ENCODE measurements around the gene OSBPL3. TPM values are rescaled to one million over a fixed set of nuclear protein-coding genes. Genes with fewer than 3 reads are reported as not detected.

The OSBPL3 gene
- total RNA-seq, 1 donor from 2014 or later, result 8.0 TPM

- no peak for DNase-seq (ENCODE audit: low spot score)
- Mint-ChIP-seq H3K36me3 (peaks cover 5% of the 10 kb centered on the region), H3K27me3 (ENCODE audit: insufficient read depth, low read depth) (peaks cover 4% of the 10 kb centered on the region), H3K27ac (no peak overlapping the region), H3K9me3 (peaks cover 16% of the 10 kb centered on the region), H3K4me3 (no peak overlapping the region), H3K4me1 (peaks cover 11% of the 10 kb centered on the region)
- Histone ChIP-seq H4K20me1 (ENCODE audit: low read depth) (no peaks in the 10 kb centered on the region), H3K9ac (no peak overlapping the region), H3K9me3 (ENCODE audit: low read depth) (no peaks in the 10 kb centered on the region), H3K4me2 (no peak overlapping the region), H3K79me2 (ENCODE audit: low read depth) (no peaks in the 10 kb centered on the region), H3K4me3 (no peak overlapping the region), H3K27me3 (no peaks in the 10 kb centered on the region), H3K36me3 (no peaks in the 10 kb centered on the region), H3F3A (ENCODE audit: low read depth) (peaks cover 12% of the 10 kb centered on the region), H2AFZ (replicated peaks) (no peak overlapping the region), H3K4me1 (peaks cover 11% of the 10 kb centered on the region), H3K27ac (no peak overlapping the region)
- TF ChIP-seq EZH2 (IDR thresholded peaks at IDR 0.05) (no peak), EZH2phosphoT487 (IDR thresholded peaks at IDR 0.05) (no peak)
- TF ChIP-seq, protein P1, sequence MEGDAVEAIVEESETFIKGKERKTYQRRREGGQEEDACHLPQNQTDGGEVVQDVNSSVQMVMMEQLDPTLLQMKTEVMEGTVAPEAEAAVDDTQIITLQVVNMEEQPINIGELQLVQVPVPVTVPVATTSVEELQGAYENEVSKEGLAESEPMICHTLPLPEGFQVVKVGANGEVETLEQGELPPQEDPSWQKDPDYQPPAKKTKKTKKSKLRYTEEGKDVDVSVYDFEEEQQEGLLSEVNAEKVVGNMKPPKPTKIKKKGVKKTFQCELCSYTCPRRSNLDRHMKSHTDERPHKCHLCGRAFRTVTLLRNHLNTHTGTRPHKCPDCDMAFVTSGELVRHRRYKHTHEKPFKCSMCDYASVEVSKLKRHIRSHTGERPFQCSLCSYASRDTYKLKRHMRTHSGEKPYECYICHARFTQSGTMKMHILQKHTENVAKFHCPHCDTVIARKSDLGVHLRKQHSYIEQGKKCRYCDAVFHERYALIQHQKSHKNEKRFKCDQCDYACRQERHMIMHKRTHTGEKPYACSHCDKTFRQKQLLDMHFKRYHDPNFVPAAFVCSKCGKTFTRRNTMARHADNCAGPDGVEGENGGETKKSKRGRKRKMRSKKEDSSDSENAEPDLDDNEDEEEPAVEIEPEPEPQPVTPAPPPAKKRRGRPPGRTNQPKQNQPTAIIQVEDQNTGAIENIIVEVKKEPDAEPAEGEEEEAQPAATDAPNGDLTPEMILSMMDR (IDR thresholded peaks at IDR 0.05), result no peak
Observed at GRCh38 chr7:24962418-24962962, 17.5 kb downstream of the OSBPL3 start.

DNA sequence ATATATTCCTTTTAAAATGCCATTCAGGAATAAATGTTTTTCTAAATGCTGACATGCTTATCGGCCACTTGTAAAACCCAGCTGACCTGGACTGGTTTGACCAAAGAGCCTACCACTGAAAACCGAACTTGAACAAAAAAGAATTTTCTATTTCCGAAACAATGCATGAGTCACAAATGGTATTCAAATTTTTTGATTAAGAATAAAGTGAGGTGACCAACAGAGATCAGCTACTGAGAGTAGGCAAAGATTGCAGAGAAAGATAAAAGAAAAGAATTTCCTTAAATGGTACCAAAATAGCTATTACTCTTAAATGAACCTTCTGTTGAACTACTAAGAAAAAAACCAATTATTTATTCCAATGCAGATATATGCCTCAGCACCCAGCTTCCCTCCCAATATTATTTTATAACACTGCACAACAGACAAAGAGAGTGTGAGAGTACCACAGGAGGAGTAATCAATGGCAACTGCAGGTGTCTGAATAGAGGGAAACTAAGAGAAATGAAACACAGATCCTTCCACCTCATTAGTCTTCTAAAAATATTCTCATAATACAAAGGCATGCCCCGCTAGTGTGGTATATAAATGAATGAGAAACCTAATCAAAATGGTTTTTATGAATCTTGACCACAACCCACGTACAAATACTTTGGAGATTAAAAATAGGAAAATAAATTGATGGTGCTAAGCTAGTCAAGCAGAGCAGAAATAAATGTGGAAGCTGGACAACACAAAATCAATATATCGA lies 20.1 kb downstream of the OSBPL3 start:
- Mint-ChIP-seq H3K4me3 (no peak overlapping the region), H3K4me1 (peaks cover 4% of the 10 kb centered on the region), H3K9me3 (peaks cover 16% of the 10 kb centered on the region), H3K27me3 (ENCODE audit: insufficient read depth, low read depth) (peaks cover 6% of the 10 kb centered on the region), H3K36me3 (peaks cover 5% of the 10 kb centered on the region), H3K27ac (no peak overlapping the region)
- H3K4me3 ChIP-seq, result no peak overlapping the region
- H3K4me2 ChIP-seq, result no peak overlapping the region
- H3K4me1 ChIP-seq, result no peaks in the 10 kb centered on the region
- DNase-seq (ENCODE audit: low spot score), result no peak
- TF ChIP-seq EZH2phosphoT487 (IDR thresholded peaks at IDR 0.05), result no peak
- TF ChIP-seq, protein P1 (IDR thresholded peaks at IDR 0.05), result no peak
- no peak for TF ChIP-seq EZH2 (IDR thresholded peaks at IDR 0.05)
- H3F3A ChIP-seq (ENCODE audit: low read depth), result no peaks in the 10 kb centered on the region
- H2AFZ ChIP-seq (replicated peaks), result no peak overlapping the region
- H3K9me3 ChIP-seq (ENCODE audit: low read depth), result no peaks in the 10 kb centered on the region
- H3K27ac ChIP-seq, result no peak overlapping the region
- no peaks in the 10 kb centered on the region for H3K36me3 ChIP-seq
- no peaks in the 10 kb centered on the region for H3K79me2 ChIP-seq (ENCODE audit: low read depth)
- H4K20me1 ChIP-seq (ENCODE audit: low read depth), result no peaks in the 10 kb centered on the region
- no peak overlapping the region for H3K9ac ChIP-seq
- H3K27me3 ChIP-seq, result no peaks in the 10 kb centered on the region

- Mint-ChIP-seq H3K4me1 (peaks cover 3% of the 10 kb centered on the region), H3K4me3 (no peak overlapping the region), H3K9me3 (peaks cover 18% of the 10 kb centered on the region), H3K27me3 (ENCODE audit: insufficient read depth, low read depth) (peaks cover 6% of the 10 kb centered on the region), H3K36me3 (peaks cover 5% of the 10 kb centered on the region), H3K27ac (no peak overlapping the region)
- TF ChIP-seq EZH2 (IDR thresholded peaks at IDR 0.05) (no peak), EZH2phosphoT487 (IDR thresholded peaks at IDR 0.05) (no peak)
- TF ChIP-seq, protein P1 (IDR thresholded peaks at IDR 0.05), result no peak
- Histone ChIP-seq H4K20me1 (ENCODE audit: low read depth) (no peaks in the 10 kb centered on the region), H3K27ac (no peak overlapping the region), H3K4me1 (no peaks in the 10 kb centered on the region), H3K9me3 (ENCODE audit: low read depth) (no peaks in the 10 kb centered on the region), H3K9ac (no peak overlapping the region), H3K4me2 (no peak overlapping the region), H3K27me3 (no peaks in the 10 kb centered on the region), H3K4me3 (no peak overlapping the region), H3K36me3 (no peaks in the 10 kb centered on the region), H3F3A (ENCODE audit: low read depth) (no peaks in the 10 kb centered on the region), H3K79me2 (ENCODE audit: low read depth) (no peaks in the 10 kb centered on the region), H2AFZ (replicated peaks) (no peak overlapping the region)
- no peak for DNase-seq (ENCODE audit: low spot score)
Observed at GRCh38 chr7:24958399-24958798, 21.6 kb downstream of the OSBPL3 start.

Data from neural progenitor cell (in vitro differentiated cells).